Sigmoid colon (tissue), 7 donors: ENCODE results near the gene SRPX. TPM values are rescaled to one million over a fixed set of nuclear protein-coding genes. Genes with fewer than 3 reads are reported as not detected.
A peak's percentile ranks its signal among the peaks of the same experiment; 100 is the strongest.

Experiments used
- DNase-seq: peaks from one replicate; pipeline ENCODE4 v3.0.0-alpha.2; 2019
- H3K27ac ChIP-seq, 4 donors: fragments of 200-600 bp; sonication (generic); one replicate each; pipeline ENCODE4 v1.5.1; 2016 to 2019; ENCODE audit warnings: mild to moderate bottlenecking in 1 of 4
- H3K27me3 ChIP-seq, 3 donors: fragments of 200-600 bp; sonication (generic); one replicate each; pipeline ENCODE4 v1.5.1; 2019; ENCODE audit warnings: mild to moderate bottlenecking in 1 of 3
- H3K36me3 ChIP-seq, 4 donors: fragments of 200-600 bp; sonication (generic); one replicate each; pipeline ENCODE4 v1.5.1; 2016 to 2019
- H3K4me1 ChIP-seq, 4 donors: fragments of 200-600 bp; sonication (generic); one replicate each; pipeline ENCODE4 v1.5.1; 2017 to 2019
- H3K4me3 ChIP-seq, 4 donors: fragments of 200-600 bp; sonication (generic); one replicate each; pipeline ENCODE4 v1.5.1; 2017 to 2019; ENCODE audit warnings: mild to moderate bottlenecking in 2 of 4, moderate library complexity in 1 of 4
- H3K9me3 ChIP-seq, 4 donors: fragments of 200-600 bp in 3 of 4; sonication (generic) in 3 of 4; one replicate each; pipeline versions ENCODE4 v1.5.1 to v1.6.1; 2013 to 2019
- EP300 ChIP-seq, 4 donors: sonication (generic); formaldehyde crosslinking; IDR thresholded peaks; one replicate each; pipeline ENCODE4 v1.6.1; 2017; ENCODE audit warnings: antibody characterized with exemption in 4 of 4
- POLR2A ChIP-seq, 2 donors: fragments of 450-650 bp; IDR thresholded peaks; one replicate each; pipeline ENCODE4 v1.6.1; 2016; ENCODE audit warnings: antibody characterized with exemption in 2 of 2, mild to moderate bottlenecking in 2 of 2, moderate library complexity in 2 of 2
- POLR2AphosphoS5 ChIP-seq, 4 donors: sonication (generic); formaldehyde crosslinking; IDR thresholded peaks; one replicate each; pipeline ENCODE4 v1.6.1; 2017; ENCODE audit warnings: antibody characterized with exemption in 4 of 4
- WGBS, 2 donors: extraction: QIAGEN DNeasy Blood & Tissue Kit; methylation state at CpG; one replicate each; pipeline ENCODE4 v1.1.7; 2013; 5-methylcytosine and 5-hydroxymethylcytosine counted together
- intact Hi-C: fragments of 100-400 bp; cut with DNase I; formaldehyde crosslinking; loops from one replicate; pipeline ENCODE4 v1.15.1; 2023
- polyA plus RNA-seq, 3 donors: library from polyadenylated mRNA; stranded (reverse); fragments of 200-250 nt; gene quantifications; one replicate each; pipeline ENCODE4 v1.2.3, GENCODE V29; 2013
- total RNA-seq, 4 donors: library from RNA; depleted of rRNA; stranded (reverse); fragments of >200 nt; gene quantifications; one replicate each; pipeline ENCODE4 v1.1.0, GENCODE V29; 2016
- TF ChIP-seq, protein P1 (sequence below), 4 experiments: fragments of 450-650 bp in 3 of 4; fragments of 200-600 bp in 1 of 4; IDR thresholded peaks; one replicate each; pipeline ENCODE4 v1.5.1; 2016 to 2019; ENCODE audit warnings: antibody characterized with exemption in 4 of 4, mild to moderate bottlenecking in 3 of 4, moderate library complexity in 2 of 4
- donor health status: healthy with polysubstance abuse.
- donor health status: Bipolar disorder and iron deficiency.
- donor health status: healthy.

Gene SRPX
- total and polyA plus RNA-seq, 7 donors = 12.0 to 169 (median 134) TPM

DNA sequence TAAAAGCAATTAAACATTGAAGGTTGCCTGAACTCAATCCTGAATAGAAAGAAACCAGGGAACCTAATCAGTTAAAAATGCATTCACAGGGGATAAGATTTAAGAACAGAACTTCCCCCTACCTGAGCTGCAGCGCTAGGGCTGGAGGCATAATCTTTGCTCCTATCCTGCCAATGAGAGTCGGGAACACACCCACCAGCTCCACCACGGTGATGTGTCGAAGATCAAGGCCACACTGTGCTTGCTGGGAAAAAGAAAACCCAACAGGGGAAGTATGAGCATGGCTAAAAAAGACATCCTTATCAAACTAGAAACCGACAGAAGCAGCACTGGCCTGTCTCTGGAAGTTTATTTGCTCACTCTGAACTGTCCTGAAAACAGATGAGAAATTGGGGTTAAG is 66.3 kb downstream of the SRPX start:
- no peak overlapping the region for H3K4me3 ChIP-seq
- WGBS, 2 donors = 27 to 68% methylated on average over 5 of the region's 5 CpGs
- H3K27ac ChIP-seq = no peak overlapping the region
- H3K27me3 ChIP-seq = no peaks in the 10 kb centered on the region
- H3K36me3 ChIP-seq = peaks cover 0 to 12% (median 2%) of the 10 kb centered on the region in 4 donors
- H3K4me1 ChIP-seq = no peaks in the 10 kb centered on the region
- TF ChIP-seq, protein P1, sequence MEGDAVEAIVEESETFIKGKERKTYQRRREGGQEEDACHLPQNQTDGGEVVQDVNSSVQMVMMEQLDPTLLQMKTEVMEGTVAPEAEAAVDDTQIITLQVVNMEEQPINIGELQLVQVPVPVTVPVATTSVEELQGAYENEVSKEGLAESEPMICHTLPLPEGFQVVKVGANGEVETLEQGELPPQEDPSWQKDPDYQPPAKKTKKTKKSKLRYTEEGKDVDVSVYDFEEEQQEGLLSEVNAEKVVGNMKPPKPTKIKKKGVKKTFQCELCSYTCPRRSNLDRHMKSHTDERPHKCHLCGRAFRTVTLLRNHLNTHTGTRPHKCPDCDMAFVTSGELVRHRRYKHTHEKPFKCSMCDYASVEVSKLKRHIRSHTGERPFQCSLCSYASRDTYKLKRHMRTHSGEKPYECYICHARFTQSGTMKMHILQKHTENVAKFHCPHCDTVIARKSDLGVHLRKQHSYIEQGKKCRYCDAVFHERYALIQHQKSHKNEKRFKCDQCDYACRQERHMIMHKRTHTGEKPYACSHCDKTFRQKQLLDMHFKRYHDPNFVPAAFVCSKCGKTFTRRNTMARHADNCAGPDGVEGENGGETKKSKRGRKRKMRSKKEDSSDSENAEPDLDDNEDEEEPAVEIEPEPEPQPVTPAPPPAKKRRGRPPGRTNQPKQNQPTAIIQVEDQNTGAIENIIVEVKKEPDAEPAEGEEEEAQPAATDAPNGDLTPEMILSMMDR (IDR thresholded peaks at IDR 0.05) = no peak
- TF ChIP-seq POLR2A (IDR thresholded peaks at IDR 0.05) (no peak), EP300 (IDR thresholded peaks at IDR 0.05) (no peak), POLR2AphosphoS5 (IDR thresholded peaks at IDR 0.05) (no peak)
- no peak for DNase-seq
- no peaks in the 10 kb centered on the region for H3K9me3 ChIP-seq
- intact Hi-C loops = no loop called here

DNA sequence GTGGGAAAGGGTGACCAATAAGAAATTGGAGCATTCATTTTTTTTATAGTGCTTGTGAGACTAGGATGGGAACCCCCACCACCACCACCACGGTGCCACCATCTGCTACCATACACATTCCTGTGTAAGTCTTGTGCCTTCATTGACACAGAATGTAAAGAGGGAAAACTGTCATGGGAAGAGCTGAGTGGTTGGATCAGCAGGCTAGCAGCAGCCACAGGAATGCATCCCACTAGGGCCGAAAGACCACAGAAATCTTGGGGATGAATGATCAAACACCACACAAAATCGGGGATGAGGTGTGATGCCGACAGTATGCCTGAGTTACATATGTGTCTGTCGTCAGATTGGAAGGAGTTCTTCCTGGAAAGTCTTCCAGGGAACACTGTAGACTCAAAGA is 69.2 kb downstream of the SRPX start:
- no peak overlapping the region for H3K4me3 ChIP-seq
- no peak for DNase-seq
- peaks cover 0 to 16% (median under 1%) of the 10 kb centered on the region in 4 donors for H3K36me3 ChIP-seq
- 92 to 93% methylated on average over 5 of the region's 5 CpGs for WGBS, 2 donors
- no peak overlapping the region for H3K27ac ChIP-seq
- intact Hi-C loops = no loop called here
- H3K4me1 ChIP-seq = no peaks in the 10 kb centered on the region
- H3K9me3 ChIP-seq = no peaks in the 10 kb centered on the region
- TF ChIP-seq POLR2AphosphoS5 (IDR thresholded peaks at IDR 0.05) (no peak), EP300 (IDR thresholded peaks at IDR 0.05) (no peak)
- TF ChIP-seq, protein P1 (IDR thresholded peaks at IDR 0.05) = no peak
- no peaks in the 10 kb centered on the region for H3K27me3 ChIP-seq

DNA sequence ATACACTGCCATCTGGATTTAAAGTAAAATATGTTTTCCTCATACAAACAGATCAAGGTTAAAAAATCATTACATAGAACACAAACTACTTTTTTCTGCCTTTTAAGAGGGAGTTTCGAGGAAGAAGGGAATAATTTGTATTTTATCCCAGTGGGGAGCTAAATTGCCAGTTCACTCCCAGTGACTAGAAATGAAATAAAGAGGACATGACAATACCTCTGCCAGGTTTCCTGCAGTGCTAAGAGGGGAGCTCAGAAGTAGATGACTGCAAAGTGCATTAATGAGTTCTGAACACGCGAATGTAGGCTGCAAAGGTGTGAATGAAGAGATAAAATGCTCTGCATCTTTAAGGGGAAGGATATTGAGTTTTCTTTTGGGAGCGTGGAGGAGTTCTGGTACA is 69.7 kb downstream of the SRPX start:
- H3K4me3 ChIP-seq = no peak overlapping the region
- H3K27me3 ChIP-seq = no peaks in the 10 kb centered on the region
- TF ChIP-seq EP300 (IDR thresholded peaks at IDR 0.05) (no peak), POLR2A (IDR thresholded peaks at IDR 0.05) (no peak), POLR2AphosphoS5 (IDR thresholded peaks at IDR 0.05) (no peak)
- TF ChIP-seq, protein P1 (IDR thresholded peaks at IDR 0.05) = no peak
- H3K9me3 ChIP-seq = no peaks in the 10 kb centered on the region
- no peaks in the 10 kb centered on the region for H3K4me1 ChIP-seq
- WGBS, 2 donors = 91 to 93% methylated on average over 4 of the region's 4 CpGs
- intact Hi-C loops = no loop called here
- H3K36me3 ChIP-seq = peaks cover 0 to 12% (median 0%) of the 10 kb centered on the region in 4 donors
- no peak for DNase-seq
- H3K27ac ChIP-seq = no peak overlapping the region

DNA sequence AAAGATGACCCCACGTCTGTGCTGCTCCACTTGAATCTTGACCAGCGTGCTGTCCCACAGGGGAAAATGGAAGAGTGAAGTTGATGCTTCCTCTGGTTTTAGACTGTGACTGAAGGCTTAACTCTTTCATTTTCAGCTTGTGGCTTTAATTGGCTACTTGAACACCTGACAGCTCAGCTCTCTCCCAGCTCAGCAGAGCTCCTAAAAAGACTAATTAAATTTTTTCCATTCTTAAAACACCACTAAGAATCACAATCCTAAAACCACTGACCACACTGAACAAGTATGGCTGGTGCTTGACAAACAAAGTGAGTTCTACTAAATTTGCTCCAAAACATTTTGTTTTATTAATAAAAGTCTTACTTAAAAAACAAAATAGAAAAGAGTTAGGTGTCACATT is 71.7 kb downstream of the SRPX start:
- WGBS, 2 donors = 87 to 93% methylated on average over 2 of the region's 2 CpGs
- H3K27ac ChIP-seq = no peak overlapping the region

DNA sequence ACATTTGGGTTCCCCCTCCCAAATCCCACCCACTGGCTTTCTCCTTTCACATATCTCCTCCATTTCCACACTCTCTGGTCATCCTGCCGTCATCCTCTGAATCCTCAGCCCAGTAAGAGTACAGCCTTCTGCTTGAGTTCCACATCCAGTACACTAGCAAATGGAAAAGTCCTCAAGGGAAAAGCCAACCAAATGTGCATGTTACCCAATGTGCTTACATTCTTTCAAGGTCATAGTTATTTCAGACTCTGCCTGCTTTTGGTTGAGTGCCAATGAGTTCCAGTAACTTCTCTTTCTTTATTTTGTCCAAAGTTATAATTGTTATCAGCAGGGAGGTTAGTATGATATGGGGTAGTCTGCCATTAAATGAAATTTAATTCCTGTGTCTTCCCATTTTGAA is 78.1 kb downstream of the SRPX start:
- H3K4me3 ChIP-seq = no peak overlapping the region
- no peaks in the 10 kb centered on the region for H3K36me3 ChIP-seq
- H3K4me1 ChIP-seq = peaks cover 0 to 8% (median 2%) of the 10 kb centered on the region in 4 donors
- intact Hi-C loops = no loop called here
- no peak for DNase-seq
- no peaks in the 10 kb centered on the region for H3K27me3 ChIP-seq
- H3K27ac ChIP-seq = peak overlapping the region in 1 of 4 donors; percentile 42
- H3K9me3 ChIP-seq = no peaks in the 10 kb centered on the region
- WGBS, 2 donors = 78 to 95% methylated on average over 1 of the region's 1 CpG
- TF ChIP-seq POLR2A (IDR thresholded peaks at IDR 0.05) = no peak
- TF ChIP-seq POLR2AphosphoS5 (IDR thresholded peaks at IDR 0.05) = no peak

More for the DNA sequence above, 71.7 kb downstream of the SRPX start:
- intact Hi-C loops = no loop called here
- no peaks in the 10 kb centered on the region for H3K9me3 ChIP-seq
- no peaks in the 10 kb centered on the region for H3K27me3 ChIP-seq
- no peak for DNase-seq
- no peak for TF ChIP-seq POLR2A (IDR thresholded peaks at IDR 0.05)
- TF ChIP-seq, protein P1 (IDR thresholded peaks at IDR 0.05) = no peak
- no peak overlapping the region for H3K4me3 ChIP-seq
- H3K4me1 ChIP-seq = no peaks in the 10 kb centered on the region
- peaks cover 0 to 11% (median 0%) of the 10 kb centered on the region in 4 donors for H3K36me3 ChIP-seq
